ENCODE results near the gene ZNF765.

Gene ZNF765

DNA sequence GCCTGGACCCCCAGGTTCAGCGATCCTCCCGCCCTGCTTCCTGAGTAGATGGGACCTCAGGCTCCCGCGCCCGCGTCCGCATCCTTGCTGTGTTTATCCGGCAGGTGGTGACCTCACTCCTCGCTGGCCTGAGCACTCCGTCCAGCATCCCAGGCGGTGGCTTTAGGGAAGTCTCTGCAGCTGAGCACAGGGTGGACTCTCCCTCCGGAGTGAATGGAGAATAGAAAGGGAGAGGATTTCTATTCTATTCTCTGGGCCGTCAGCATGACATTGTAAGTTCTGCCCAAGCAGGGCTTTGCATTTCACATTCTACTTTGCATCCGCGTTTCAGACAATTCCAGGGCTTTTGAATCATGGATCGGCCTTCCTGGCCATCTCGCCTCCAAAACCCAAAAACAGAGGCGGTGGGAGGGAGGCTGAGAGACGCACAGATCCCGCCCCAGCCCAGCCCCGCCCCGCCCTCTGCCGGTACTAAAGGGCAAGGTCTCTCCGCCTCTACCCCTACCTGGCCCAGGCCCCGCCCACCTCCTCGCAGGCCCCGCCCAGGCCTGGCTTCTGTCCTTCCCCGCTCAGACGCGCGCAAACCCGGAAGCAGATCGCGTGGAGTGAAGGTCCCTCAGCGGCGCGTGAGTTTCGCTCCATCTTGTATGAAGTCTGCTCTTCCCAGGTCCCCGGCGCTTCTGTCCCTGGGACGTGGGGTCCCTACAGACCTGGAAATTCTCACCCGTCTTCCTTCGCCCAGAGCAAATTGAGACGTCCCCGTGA lies 29.6 kb upstream of the ZNF765 start, which contains the start of gene ZNF525 (continued):
- TF ChIP-seq, protein P1, sequence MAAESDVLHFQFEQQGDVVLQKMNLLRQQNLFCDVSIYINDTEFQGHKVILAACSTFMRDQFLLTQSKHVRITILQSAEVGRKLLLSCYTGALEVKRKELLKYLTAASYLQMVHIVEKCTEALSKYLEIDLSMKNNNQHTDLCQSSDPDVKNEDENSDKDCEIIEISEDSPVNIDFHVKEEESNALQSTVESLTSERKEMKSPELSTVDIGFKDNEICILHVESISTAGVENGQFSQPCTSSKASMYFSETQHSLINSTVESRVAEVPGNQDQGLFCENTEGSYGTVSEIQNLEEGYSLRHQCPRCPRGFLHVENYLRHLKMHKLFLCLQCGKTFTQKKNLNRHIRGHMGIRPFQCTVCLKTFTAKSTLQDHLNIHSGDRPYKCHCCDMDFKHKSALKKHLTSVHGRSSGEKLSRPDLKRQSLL (tag by site-specific recombination; IDR thresholded peaks at IDR 0.05): no peak
- TF ChIP-seq, protein P2, sequence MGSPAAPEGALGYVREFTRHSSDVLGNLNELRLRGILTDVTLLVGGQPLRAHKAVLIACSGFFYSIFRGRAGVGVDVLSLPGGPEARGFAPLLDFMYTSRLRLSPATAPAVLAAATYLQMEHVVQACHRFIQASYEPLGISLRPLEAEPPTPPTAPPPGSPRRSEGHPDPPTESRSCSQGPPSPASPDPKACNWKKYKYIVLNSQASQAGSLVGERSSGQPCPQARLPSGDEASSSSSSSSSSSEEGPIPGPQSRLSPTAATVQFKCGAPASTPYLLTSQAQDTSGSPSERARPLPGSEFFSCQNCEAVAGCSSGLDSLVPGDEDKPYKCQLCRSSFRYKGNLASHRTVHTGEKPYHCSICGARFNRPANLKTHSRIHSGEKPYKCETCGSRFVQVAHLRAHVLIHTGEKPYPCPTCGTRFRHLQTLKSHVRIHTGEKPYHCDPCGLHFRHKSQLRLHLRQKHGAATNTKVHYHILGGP (tag by site-specific recombination; IDR thresholded peaks at IDR 0.05): no peak
- peak; percentile 28; the same call in 1 of the 2 replicates for TF ChIP-seq ZBTB20 (tag by site-specific recombination; IDR thresholded peaks at IDR 0.05)
- TF ChIP-seq ZNF311 (tag by site-specific recombination; IDR thresholded peaks at IDR 0.05; ENCODE audit: borderline replicate concordance): no peak
- no peak for TF ChIP-seq GLI2 (tag by site-specific recombination; IDR thresholded peaks at IDR 0.05; ENCODE audit: borderline replicate concordance, low read depth)
- TF ChIP-seq, protein P3, sequence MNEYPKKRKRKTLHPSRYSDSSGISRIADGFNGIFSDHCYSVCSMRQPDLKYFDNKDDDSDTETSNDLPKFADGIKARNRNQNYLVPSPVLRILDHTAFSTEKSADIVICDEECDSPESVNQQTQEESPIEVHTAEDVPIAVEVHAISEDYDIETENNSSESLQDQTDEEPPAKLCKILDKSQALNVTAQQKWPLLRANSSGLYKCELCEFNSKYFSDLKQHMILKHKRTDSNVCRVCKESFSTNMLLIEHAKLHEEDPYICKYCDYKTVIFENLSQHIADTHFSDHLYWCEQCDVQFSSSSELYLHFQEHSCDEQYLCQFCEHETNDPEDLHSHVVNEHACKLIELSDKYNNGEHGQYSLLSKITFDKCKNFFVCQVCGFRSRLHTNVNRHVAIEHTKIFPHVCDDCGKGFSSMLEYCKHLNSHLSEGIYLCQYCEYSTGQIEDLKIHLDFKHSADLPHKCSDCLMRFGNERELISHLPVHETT (tag by site-specific recombination; IDR thresholded peaks at IDR 0.05): no peak
- TF ChIP-seq KLF9 (tag by site-specific recombination; IDR thresholded peaks at IDR 0.05; ENCODE audit: low read depth): peak; percentile 39; the same call in 1 of the 2 replicates
- TF ChIP-seq ZNF777 (tag by site-specific recombination; IDR thresholded peaks at IDR 0.05; ENCODE audit: borderline replicate concordance): no peak
- TF ChIP-seq, protein P4, sequence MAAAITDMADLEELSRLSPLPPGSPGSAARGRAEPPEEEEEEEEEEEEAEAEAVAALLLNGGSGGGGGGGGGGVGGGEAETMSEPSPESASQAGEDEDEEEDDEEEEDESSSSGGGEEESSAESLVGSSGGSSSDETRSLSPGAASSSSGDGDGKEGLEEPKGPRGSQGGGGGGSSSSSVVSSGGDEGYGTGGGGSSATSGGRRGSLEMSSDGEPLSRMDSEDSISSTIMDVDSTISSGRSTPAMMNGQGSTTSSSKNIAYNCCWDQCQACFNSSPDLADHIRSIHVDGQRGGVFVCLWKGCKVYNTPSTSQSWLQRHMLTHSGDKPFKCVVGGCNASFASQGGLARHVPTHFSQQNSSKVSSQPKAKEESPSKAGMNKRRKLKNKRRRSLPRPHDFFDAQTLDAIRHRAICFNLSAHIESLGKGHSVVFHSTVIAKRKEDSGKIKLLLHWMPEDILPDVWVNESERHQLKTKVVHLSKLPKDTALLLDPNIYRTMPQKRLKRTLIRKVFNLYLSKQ (tag by site-specific recombination; IDR thresholded peaks at IDR 0.05; ENCODE audit: borderline replicate concordance): no peak
- TF ChIP-seq, protein P5, sequence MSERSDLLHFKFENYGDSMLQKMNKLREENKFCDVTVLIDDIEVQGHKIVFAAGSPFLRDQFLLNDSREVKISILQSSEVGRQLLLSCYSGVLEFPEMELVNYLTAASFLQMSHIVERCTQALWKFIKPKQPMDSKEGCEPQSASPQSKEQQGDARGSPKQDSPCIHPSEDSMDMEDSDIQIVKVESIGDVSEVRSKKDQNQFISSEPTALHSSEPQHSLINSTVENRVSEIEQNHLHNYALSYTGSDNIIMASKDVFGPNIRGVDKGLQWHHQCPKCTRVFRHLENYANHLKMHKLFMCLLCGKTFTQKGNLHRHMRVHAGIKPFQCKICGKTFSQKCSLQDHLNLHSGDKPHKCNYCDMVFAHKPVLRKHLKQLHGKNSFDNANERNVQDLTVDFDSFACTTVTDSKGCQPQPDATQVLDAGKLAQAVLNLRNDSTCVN (tag by site-specific recombination; optimal IDR thresholded peaks at IDR 0.05): peak; percentile 36
- TF ChIP-seq MEIS1 (CRISPR knock-in tag; IDR thresholded peaks at IDR 0.05; ENCODE audit: borderline replicate concordance): no peak
- no peak for TF ChIP-seq ZIC2 (tag by site-specific recombination; IDR thresholded peaks at IDR 0.05)
- no peak for TF ChIP-seq ZSCAN16 (tag by site-specific recombination; IDR thresholded peaks at IDR 0.05)
- TF ChIP-seq, protein P6, sequence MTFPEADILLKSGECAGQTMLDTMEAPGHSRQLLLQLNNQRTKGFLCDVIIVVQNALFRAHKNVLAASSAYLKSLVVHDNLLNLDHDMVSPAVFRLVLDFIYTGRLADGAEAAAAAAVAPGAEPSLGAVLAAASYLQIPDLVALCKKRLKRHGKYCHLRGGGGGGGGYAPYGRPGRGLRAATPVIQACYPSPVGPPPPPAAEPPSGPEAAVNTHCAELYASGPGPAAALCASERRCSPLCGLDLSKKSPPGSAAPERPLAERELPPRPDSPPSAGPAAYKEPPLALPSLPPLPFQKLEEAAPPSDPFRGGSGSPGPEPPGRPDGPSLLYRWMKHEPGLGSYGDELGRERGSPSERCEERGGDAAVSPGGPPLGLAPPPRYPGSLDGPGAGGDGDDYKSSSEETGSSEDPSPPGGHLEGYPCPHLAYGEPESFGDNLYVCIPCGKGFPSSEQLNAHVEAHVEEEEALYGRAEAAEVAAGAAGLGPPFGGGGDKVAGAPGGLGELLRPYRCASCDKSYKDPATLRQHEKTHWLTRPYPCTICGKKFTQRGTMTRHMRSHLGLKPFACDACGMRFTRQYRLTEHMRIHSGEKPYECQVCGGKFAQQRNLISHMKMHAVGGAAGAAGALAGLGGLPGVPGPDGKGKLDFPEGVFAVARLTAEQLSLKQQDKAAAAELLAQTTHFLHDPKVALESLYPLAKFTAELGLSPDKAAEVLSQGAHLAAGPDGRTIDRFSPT (tag by site-specific recombination; IDR thresholded peaks at IDR 0.05): no peak
- no peak for TF ChIP-seq TCF7L2 (IDR thresholded peaks at IDR 0.05; ENCODE audit: borderline replicate concordance, low read depth, low read length)
- TF ChIP-seq IKZF3 (tag by site-specific recombination; IDR thresholded peaks at IDR 0.05): no peak
- TF ChIP-seq ZNF830 (tag by site-specific recombination; IDR thresholded peaks at IDR 0.05; ENCODE audit: low read depth): no peak
- TF ChIP-seq ZNF146 (tag by site-specific recombination; IDR thresholded peaks at IDR 0.05): no peak
- TF ChIP-seq, protein P7, sequence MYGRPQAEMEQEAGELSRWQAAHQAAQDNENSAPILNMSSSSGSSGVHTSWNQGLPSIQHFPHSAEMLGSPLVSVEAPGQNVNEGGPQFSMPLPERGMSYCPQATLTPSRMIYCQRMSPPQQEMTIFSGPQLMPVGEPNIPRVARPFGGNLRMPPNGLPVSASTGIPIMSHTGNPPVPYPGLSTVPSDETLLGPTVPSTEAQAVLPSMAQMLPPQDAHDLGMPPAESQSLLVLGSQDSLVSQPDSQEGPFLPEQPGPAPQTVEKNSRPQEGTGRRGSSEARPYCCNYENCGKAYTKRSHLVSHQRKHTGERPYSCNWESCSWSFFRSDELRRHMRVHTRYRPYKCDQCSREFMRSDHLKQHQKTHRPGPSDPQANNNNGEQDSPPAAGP (tag by site-specific recombination; IDR thresholded peaks at IDR 0.05): no peak
- TF ChIP-seq, protein P8, sequence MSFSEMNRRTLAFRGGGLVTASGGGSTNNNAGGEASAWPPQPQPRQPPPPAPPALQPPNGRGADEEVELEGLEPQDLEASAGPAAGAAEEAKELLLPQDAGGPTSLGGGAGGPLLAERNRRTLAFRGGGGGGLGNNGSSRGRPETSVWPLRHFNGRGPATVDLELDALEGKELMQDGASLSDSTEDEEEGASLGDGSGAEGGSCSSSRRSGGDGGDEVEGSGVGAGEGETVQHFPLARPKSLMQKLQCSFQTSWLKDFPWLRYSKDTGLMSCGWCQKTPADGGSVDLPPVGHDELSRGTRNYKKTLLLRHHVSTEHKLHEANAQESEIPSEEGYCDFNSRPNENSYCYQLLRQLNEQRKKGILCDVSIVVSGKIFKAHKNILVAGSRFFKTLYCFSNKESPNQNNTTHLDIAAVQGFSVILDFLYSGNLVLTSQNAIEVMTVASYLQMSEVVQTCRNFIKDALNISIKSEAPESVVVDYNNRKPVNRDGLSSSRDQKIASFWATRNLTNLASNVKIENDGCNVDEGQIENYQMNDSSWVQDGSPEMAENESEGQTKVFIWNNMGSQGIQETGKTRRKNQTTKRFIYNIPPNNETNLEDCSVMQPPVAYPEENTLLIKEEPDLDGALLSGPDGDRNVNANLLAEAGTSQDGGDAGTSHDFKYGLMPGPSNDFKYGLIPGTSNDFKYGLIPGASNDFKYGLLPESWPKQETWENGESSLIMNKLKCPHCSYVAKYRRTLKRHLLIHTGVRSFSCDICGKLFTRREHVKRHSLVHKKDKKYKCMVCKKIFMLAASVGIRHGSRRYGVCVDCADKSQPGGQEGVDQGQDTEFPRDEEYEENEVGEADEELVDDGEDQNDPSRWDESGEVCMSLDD (tag by site-specific recombination; IDR thresholded peaks at IDR 0.05): no peak
- TF ChIP-seq, protein P9, sequence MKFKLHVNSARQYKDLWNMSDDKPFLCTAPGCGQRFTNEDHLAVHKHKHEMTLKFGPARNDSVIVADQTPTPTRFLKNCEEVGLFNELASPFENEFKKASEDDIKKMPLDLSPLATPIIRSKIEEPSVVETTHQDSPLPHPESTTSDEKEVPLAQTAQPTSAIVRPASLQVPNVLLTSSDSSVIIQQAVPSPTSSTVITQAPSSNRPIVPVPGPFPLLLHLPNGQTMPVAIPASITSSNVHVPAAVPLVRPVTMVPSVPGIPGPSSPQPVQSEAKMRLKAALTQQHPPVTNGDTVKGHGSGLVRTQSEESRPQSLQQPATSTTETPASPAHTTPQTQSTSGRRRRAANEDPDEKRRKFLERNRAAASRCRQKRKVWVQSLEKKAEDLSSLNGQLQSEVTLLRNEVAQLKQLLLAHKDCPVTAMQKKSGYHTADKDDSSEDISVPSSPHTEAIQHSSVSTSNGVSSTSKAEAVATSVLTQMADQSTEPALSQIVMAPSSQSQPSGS (tag by site-specific recombination; IDR thresholded peaks at IDR 0.05; ENCODE audit: low read depth): no peak
- TF ChIP-seq ZNF221 (tag by site-specific recombination; IDR thresholded peaks at IDR 0.05; ENCODE audit: borderline replicate concordance): no peak

All from HEK293 (cell line).